Suprapubic skin (tissue), 4 donors: ENCODE measurements around the gene CRABP1.

Source experiments
- EP300 ChIP-seq: sonication (generic); formaldehyde crosslinking; IDR thresholded peaks from one replicate; pipeline ENCODE4 v1.6.1; 2017; ENCODE audit warnings: antibody characterized with exemption
- POLR2AphosphoS5 ChIP-seq, 3 donors: sonication (generic); formaldehyde crosslinking; IDR thresholded peaks; one replicate each; pipeline ENCODE4 v1.6.1; 2017; ENCODE audit warnings: antibody characterized with exemption in 3 of 3

- TF ChIP-seq EP300 (no peak), POLR2AphosphoS5 (IDR thresholded peaks at IDR 0.05) (no peak)
Measured at GRCh38 chr15:78387246-78388037, 47.3 kb downstream of the CRABP1 start.
